Mesodermal cell (in vitro differentiated cells): ENCODE results near the gene FAM217A.

Experiments
- H3K27ac ChIP-seq: 2 replicates; pipeline ENCODE4 v1.7.0; 2013; ENCODE audit warnings: mild to moderate bottlenecking, low read depth, low read length, moderate library complexity; ENCODE audit not compliant: severe bottlenecking
- H3K36me3 ChIP-seq: 2 replicates; pipeline ENCODE4 v1.7.1; 2013; ENCODE audit warnings: mild to moderate bottlenecking, low read length, moderate library complexity; ENCODE audit not compliant: control insufficient read depth, insufficient read depth
- H3K4me1 ChIP-seq: one replicate; pipeline ENCODE4 v1.7.1; 2013; ENCODE audit warnings: mild to moderate bottlenecking, low read length; ENCODE audit not compliant: insufficient read depth, control insufficient read depth, poor library complexity, severe bottlenecking
- H3K4me3 ChIP-seq: 2 replicates; pipeline ENCODE4 v1.7.0; 2013; ENCODE audit warnings: low read length, control low read depth, mild to moderate bottlenecking; ENCODE audit not compliant: insufficient read depth, poor library complexity, severe bottlenecking; ENCODE audit errors: extremely low read depth
- H3K9me3 ChIP-seq: 2 replicates; pipeline ENCODE4 v1.7.1; 2013; ENCODE audit warnings: mild to moderate bottlenecking, low read length, moderate library complexity; ENCODE audit not compliant: control insufficient read depth
- WGBS, 2 experiments: methylation state at CpG; one replicate each; pipeline ENCODE4 v1.1.5; 2013; ENCODE audit warnings: missing lambda C conversion rate in 2 of 2; ENCODE audit not compliant: insufficient coverage in 2 of 2; 5-methylcytosine and 5-hydroxymethylcytosine counted together

Gene FAM217A

DNA sequence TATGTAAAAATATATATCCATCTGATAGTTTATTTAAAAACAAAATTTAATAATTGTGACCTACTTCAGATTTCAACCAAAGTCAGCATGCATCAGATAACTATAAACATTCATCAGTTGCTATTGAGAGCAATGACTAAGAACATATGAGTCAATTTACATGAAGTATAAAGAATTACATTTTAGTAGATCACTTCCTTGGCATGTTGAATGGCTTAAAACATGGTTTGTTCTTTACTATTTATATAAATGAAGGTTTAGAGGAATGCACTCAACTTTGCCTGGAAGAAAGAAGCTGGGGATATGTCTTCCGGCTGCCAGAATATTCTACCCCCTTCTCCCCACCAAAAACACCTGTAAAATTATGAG lies 6.4 kb upstream of the FAM217A start:
- Histone ChIP-seq H3K4me3 (no peak overlapping the region), H3K36me3 (no peaks in the 10 kb centered on the region), H3K4me1 (no peaks in the 10 kb centered on the region), H3K9me3 (no peaks in the 10 kb centered on the region), H3K27ac (no peak overlapping the region)
- WGBS, 2 experiments: no CpG with 5 or more reads among the region's 1 CpG

DNA sequence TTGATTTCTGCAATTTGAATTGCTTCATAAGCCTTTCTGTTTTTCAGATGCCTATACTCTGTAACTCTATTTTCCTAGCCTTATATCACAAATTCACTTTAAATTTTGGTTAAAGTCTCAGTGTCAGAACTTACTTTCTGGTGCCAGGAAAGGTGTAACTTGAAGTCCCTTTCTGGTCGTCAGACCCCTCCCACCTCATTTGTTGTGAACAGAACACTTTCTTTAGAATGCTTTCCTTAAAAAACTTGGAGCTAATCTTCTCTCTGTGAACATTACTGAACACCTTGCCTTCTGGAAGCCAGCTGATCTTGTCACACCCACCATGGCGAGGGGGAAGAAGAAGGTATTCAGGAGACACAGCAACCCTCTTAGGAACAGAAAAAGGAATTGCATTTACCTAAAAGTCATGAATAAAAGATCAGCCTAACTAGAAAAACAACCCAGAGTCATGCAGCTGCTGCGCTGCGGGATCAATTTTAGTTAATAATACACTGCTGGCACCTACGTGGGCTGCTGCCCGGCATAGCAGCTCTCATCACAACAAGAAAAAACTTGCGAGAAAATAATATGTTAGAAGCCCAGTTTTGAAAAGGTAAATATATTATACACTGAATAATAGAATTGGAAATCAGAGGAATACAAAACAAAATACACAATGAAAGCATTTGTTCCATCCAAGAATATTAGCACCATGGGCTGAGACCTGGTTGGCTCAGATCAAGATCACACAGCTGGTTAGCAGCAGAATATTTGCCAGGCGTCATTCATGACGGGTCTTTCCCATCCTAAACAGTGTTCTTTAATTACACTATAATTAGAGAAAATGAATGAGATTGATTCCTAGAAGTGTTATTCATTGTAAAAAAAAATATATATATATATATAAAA lies 5.8 kb upstream of the FAM217A start:
- Histone ChIP-seq H3K36me3 (no peaks in the 10 kb centered on the region), H3K4me3 (no peak overlapping the region), H3K9me3 (no peaks in the 10 kb centered on the region), H3K27ac (no peak overlapping the region), H3K4me1 (no peaks in the 10 kb centered on the region)
- WGBS, 2 experiments: 44 to 100% methylated on average over 1 of the region's 9 CpGs

DNA sequence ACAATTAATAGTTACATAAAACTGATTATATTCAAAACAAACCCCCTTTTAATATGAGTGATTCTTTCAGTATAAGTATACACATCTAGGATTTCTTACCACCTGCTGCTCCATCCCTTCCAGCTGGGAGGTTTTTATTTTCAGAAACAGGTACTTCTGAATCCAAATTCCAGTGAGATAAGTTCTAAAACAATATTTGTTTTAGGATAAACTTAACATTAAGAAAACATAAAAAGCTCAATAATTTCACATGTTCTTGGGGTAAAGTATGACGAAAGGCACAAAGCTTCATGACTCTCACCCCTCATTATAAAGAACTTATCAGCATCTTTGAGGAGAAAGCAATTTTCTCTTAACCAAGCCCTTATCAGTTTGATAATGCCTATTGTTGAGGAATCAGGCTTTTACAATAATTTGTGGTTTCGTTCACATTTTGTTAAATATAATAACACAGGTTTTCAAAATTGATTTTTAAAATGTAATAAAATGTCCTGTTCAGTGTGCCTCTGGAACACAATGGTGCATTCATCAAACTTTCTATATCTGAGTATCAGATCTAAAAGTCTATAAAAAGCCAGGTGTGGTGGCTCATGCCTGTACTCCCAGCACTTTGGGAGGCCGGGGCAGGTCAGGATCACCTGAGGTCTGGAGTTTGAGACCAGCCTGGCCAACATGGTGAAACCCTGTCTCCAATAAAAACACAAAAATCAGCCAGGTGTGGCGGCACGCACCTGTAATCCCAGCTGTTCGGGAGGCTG lies 4.3 kb downstream of the FAM217A start:
- Histone ChIP-seq H3K36me3 (no peaks in the 10 kb centered on the region), H3K9me3 (no peaks in the 10 kb centered on the region), H3K27ac (no peak overlapping the region), H3K4me1 (no peaks in the 10 kb centered on the region), H3K4me3 (no peak overlapping the region)
- 71 to 89% methylated on average over 1 of the region's 6 CpGs for WGBS, 2 experiments

DNA sequence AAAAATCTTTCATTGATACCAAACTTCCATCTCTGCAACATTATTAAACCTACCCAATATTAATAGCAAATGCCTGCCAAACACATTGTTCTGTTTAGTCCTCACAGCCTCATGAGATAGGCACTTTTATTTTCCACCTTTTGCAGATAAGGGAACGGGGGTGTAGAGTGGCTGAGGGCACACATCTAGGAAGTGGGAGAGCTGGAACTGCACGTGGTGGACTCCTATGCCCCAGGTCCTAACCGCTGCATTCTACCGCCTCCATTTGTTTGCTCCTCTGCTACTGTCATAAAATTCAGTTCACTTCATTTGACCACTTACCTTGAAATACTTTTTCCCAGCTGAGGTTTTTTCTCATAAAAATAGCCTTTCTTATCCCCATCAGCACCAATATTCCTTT lies 7.6 kb downstream of the FAM217A start:
- Histone ChIP-seq H3K4me3 (no peak overlapping the region), H3K4me1 (no peaks in the 10 kb centered on the region), H3K36me3 (no peaks in the 10 kb centered on the region), H3K27ac (no peak overlapping the region), H3K9me3 (no peaks in the 10 kb centered on the region)
- 77 to 81% methylated on average over 3 to 4 of the region's 4 CpGs for WGBS, 2 experiments

DNA sequence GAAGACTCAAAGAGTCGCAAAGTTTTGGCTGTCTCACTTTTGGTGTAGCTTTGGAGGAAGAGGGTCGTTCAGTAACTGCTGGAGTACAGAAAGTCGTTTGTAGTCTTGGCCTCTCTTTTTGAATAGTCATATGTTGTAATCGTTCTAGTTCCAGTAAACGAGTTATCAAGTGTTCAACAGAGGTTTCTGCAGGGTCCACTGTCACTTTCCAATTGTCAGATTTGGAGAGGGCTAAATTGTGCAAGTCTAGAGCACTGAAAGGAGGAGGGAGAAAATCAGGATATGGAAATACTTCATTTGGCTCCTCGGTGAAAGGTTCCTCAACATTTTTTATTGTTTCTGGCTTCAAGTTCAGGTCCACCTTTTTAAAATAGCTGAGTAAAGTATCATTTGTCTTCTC lies 9.7 kb downstream of the FAM217A start:
- WGBS, 2 experiments: 81 to 90% methylated on average over 5 of the region's 6 CpGs
- Histone ChIP-seq H3K36me3 (peaks cover 6% of the 10 kb centered on the region), H3K27ac (no peak overlapping the region), H3K4me3 (no peak overlapping the region), H3K9me3 (no peaks in the 10 kb centered on the region), H3K4me1 (no peaks in the 10 kb centered on the region)

DNA sequence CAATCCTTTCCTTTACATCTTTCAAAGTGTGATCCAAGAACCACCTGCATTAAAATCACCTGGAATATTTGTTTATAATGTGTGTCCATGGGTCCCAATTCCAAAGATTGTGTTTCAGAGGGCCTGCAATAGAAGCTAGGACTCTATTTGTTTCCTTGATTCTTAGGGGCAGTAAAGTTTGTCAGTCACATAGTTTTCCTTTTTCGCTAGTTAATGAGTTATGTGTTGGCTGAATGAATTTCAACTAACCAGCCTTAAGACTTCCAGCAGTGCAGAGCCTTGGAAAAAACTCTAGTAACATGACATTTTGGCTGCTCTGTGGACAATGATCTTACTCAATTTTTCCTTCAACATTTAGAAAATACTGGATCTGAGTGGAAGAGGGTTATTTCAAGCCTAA lies 11.3 kb downstream of the FAM217A start:
- no peaks in the 10 kb centered on the region for H3K9me3 ChIP-seq
- no peak overlapping the region for H3K4me3 ChIP-seq
- no peak overlapping the region for H3K27ac ChIP-seq
- WGBS, 2 experiments: no CpG with 5 or more reads among the region's 1 CpG
- no peaks in the 10 kb centered on the region for H3K4me1 ChIP-seq
- peaks cover 19% of the 10 kb centered on the region for H3K36me3 ChIP-seq

DNA sequence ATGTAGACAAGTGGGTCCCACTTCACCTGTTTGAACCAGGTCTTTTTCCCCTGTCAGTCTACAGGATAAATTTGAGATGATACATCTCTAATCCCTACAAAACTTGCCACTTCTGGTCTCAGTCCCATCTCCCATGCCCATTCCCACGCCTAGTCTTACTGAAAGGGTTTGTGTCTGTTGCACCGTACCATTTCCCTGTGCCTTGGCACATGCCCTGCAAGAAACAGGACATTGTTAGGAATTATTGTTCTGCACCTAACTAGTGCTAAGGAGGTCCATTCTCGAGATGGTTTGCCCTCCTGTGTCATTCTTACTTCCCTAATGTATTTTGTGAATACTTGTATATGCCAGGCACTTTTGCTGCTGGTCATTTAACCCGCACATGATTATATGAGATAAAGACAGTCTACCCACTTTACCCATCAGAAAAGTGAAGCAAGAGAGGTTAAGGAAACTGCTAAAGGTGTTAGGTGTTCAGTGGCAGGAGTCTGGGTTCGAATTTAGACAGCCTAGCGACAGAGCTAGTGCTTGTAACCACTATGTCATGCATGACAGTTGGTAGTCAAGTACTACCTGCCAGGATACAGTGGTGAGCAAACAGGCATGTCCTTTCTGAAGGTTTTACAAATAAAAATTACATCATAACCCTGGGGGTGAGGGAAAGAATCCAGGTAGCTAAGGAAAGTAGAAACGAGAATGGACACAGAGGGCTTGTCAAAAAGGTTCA lies 12.7 kb downstream of the FAM217A start:
- no peaks in the 10 kb centered on the region for H3K9me3 ChIP-seq
- 97 to 100% methylated on average over 3 to 5 of the region's 7 CpGs for WGBS, 2 experiments
- peaks cover 27% of the 10 kb centered on the region for H3K36me3 ChIP-seq
- no peak overlapping the region for H3K4me3 ChIP-seq
- H3K27ac ChIP-seq: no peak overlapping the region
- H3K4me1 ChIP-seq: no peaks in the 10 kb centered on the region

DNA sequence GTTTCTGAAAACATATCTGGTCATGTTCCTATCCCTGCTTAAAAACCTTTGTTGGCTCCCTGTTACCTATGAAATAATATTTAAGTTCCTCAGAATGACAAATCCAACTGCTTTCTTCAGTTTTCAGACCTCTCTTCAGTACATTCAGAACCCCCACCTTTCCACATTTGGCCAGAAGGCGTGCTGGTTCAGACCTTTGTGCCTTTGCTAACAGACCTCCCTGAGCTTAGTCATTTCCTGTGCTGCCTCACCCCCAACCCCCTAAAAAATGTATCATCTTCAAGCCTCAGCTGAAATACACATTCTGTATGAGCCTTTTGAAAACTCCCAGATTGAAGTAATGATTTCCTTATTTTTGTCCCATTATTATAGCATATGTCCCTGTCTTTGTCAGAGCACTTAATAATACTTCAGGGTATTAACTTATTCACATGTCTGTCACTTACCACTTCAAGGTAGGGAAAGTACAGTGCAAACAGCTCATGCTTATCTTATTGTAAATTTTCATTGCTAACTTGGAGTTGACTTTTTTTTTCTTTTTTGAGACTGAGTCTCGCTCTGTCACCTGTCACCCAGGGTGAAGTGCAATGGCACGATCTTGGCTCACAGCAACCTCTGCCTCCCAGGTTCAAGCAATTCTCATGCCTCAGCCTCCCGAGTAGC lies 19.7 kb downstream of the FAM217A start:
- Histone ChIP-seq H3K36me3 (peaks cover 62% of the 10 kb centered on the region), H3K4me1 (peaks cover 17% of the 10 kb centered on the region), H3K9me3 (no peaks in the 10 kb centered on the region), H3K27ac (no peak overlapping the region), H3K4me3 (no peak overlapping the region)
- 88 to 92% methylated on average over 4 of the region's 4 CpGs for WGBS, 2 experiments

DNA sequence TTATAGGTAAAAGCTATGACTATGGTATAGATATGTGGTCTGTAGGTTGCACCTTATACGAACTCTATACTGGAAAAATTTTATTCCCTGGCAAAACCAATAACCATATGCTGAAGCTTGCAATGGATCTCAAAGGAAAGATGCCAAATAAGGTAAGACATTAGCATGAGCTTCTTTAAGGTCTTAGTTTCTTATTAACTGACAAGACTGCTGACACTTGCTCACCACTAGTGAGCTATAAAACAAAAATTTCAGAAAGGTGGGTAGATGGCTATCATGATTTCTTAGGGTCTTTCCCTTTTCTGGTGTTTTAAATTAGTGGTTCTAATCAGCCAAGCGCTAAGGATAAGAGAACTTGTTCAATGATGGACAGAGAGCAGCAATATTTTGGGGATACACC lies 21.9 kb downstream of the FAM217A start:
- WGBS, 2 experiments: 87 to 91% methylated on average over 1 of the region's 2 CpGs
- peaks cover 17% of the 10 kb centered on the region for H3K4me1 ChIP-seq
- H3K4me3 ChIP-seq: no peak overlapping the region
- H3K27ac ChIP-seq: no peak overlapping the region
- H3K36me3 ChIP-seq: peaks cover 62% of the 10 kb centered on the region
- no peaks in the 10 kb centered on the region for H3K9me3 ChIP-seq

DNA sequence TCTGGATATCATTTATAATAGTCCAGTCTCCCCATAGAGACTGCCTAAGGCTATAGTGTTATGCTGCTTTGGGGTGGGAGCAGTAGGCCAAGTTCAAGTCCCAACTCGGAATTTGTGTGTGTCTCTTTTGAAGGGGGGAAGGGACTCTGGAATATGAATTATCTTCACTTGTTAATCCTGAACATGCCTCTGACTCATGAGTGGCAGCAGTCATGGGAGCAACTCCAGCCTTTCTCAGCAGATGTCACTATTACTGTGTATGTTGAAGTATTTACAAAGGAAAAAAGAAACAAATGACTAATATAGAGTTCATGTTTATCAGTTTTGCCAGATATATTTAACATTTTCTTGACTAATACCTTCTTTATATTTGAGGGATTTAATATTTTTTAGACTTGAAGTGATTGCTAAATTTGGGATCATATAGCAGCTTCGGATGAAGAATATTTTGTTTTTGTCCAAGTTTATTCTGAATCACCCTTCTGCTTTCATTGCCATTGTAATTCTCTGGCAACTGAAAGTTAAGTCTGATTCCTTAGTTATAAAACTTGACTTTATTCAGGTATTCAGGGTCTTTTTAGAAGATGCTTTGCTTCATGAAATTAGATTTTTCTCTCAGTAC lies 23.4 kb downstream of the FAM217A start:
- WGBS, 2 experiments: 83 to 100% methylated on average over 1 of the region's 2 CpGs
- Histone ChIP-seq H3K27ac (no peak overlapping the region), H3K9me3 (no peaks in the 10 kb centered on the region), H3K4me3 (no peak overlapping the region), H3K4me1 (peaks cover 17% of the 10 kb centered on the region), H3K36me3 (peaks cover 69% of the 10 kb centered on the region)
